ENCODE measurements around the gene ZNF385A. TPM values are rescaled to one million over a fixed set of nuclear protein-coding genes. Genes with fewer than 3 reads are reported as not detected.

ZNF385A gene
- total and polyA plus RNA-seq, 2 of the 8 experiments (the other 6 are each of a cell fraction or from before 2014, with no cell fraction given): 5.2 to 14.3 TPM

- no peak overlapping the region for H4K5ac ChIP-seq (ENCODE audit: insufficient read length, low read depth, low read length)
- no peak overlapping the region for H3K23ac ChIP-seq (ENCODE audit: insufficient read length)
- H3K23me2 ChIP-seq (ENCODE audit: low read depth, low read length): no peaks in the 10 kb centered on the region; the same call in 1 of the 2 replicates
- ChIA-PET CTCF (ENCODE audit: partially characterized antibody) (interaction anchor here (0.8 to 18.3 kb wide), 7 partner anchors 12 to 111 kb away, joined by 3 to 348 read pairs (median 37); partner anchors contain the start of gene COPZ1), POLR2A (ENCODE audit: partially characterized antibody) (interaction anchor here (6.9 to 12.8 kb wide), 3 partner anchors 13 to 59 kb away, joined by 49 to 109 read pairs (median 74); partner anchors contain the start of genes CBX5 and HNRNPA1)
- no peak overlapping the region for H2BK20ac ChIP-seq (ENCODE audit: low read length)
- no peak overlapping the region for H2BK5ac ChIP-seq (ENCODE audit: low read depth, low read length)
- H3K9ac ChIP-seq (replicated peaks in 1 of 4; ENCODE audit: extremely low read depth in 1 of 4, low read depth in 3 of 4, low read length in 3 of 4): no peak overlapping the region
- FAIRE-seq (no peak), DNase-seq (ENCODE audit: low read depth in 1 of 2, low spot score in 2 of 2) (no peak)
- no peak overlapping the region for H3K18ac ChIP-seq (ENCODE audit: extremely low read depth, low read length)
- H3K9me3 ChIP-seq (ENCODE audit: insufficient read depth in 2 of 2, low read depth in 1 of 2, low read length in 1 of 2): no peaks in the 10 kb centered on the region
- 95% methylated on average over 4 of the region's 4 CpGs; no CpG with 5 or more reads in 1 of the 2 experiments for WGBS, 2 experiments (ENCODE audit: extremely low coverage in 1 of 2, insufficient coverage in 1 of 2, insufficient read length in 1 of 2, insufficient replicate concordance in 2 of 2, low coverage in 1 of 2, low lambda C conversion rate in 2 of 2, missing lambda C conversion rate in 1 of 2)
- H2AFZ ChIP-seq (ENCODE audit: low read length): no peak overlapping the region
- no peak overlapping the region for H2AK5ac ChIP-seq (ENCODE audit: low read depth, low read length)
- no peak overlapping the region for H3K4me3 ChIP-seq (ENCODE audit: extremely low read depth in 1 of 4, insufficient read depth in 2 of 4, low read depth in 3 of 4, low read length in 4 of 4)
- H4K91ac ChIP-seq (replicated peaks; ENCODE audit: insufficient read length, low read length): no peak overlapping the region
- no peak overlapping the region for H3K4ac ChIP-seq (replicated peaks; ENCODE audit: insufficient read length, low read depth, low read length)
- no peak overlapping the region for H2BK15ac ChIP-seq (ENCODE audit: low read length)
- H3K36me3 ChIP-seq (ENCODE audit: control insufficient read depth in 2 of 4, insufficient read depth in 4 of 4, low read length in 3 of 4): peaks cover 4 to 22% (median 15%) of the 10 kb centered on the region in 4 experiments; a peak in 6 of 8 replicates
- no peak overlapping the region for H3K4me2 ChIP-seq (ENCODE audit: insufficient read depth in 1 of 2, low read depth in 2 of 2, low read length in 2 of 2)
- H4K8ac ChIP-seq (ENCODE audit: extremely low read depth, insufficient read depth, low read length): no peak overlapping the region
- H3K79me2 ChIP-seq (ENCODE audit: control insufficient read depth in 1 of 2, insufficient read depth in 2 of 2, low read length in 2 of 2): no peaks in the 10 kb centered on the region; a peak in 1 of 4 replicates
- H2BK120ac ChIP-seq (replicated peaks; ENCODE audit: low read depth, low read length): no peak overlapping the region
- no peak overlapping the region for H3K14ac ChIP-seq (ENCODE audit: insufficient read length)
- H3K27ac ChIP-seq (ENCODE audit: low read depth, low read length): no peak overlapping the region
- peaks cover 3% of the 10 kb centered on the region; the same call in 1 of the 2 replicates for H3K79me1 ChIP-seq (ENCODE audit: low read depth, low read length)
- H3K56ac ChIP-seq (replicated peaks; ENCODE audit: insufficient read length, low read depth, low read length): no peak overlapping the region
- H3K27me3 ChIP-seq (replicated peaks in 1 of 4; ENCODE audit: control insufficient read depth in 3 of 4, extremely low read depth in 1 of 4, insufficient read depth in 3 of 4, low read length in 3 of 4): no peaks in the 10 kb centered on the region
- H3K4me1 ChIP-seq (replicated peaks in 1 of 4; ENCODE audit: control insufficient read depth in 3 of 4, insufficient read depth in 4 of 4, low read length in 3 of 4): no peaks in the 10 kb centered on the region
- peaks cover 2 to 5% of the 10 kb centered on the region in 2 experiments for H4K20me1 ChIP-seq (replicated peaks in 1 of 2; ENCODE audit: control insufficient read depth in 1 of 2, insufficient read depth in 2 of 2, low read length in 2 of 2)
- no peak overlapping the region for H2BK12ac ChIP-seq (ENCODE audit: low read depth, low read length)
- no peak for TF ChIP-seq USF2 (IDR thresholded peaks at IDR 0.05; ENCODE audit: low read length)
- no peak for TF ChIP-seq PHF8 (conservative IDR thresholded peaks at IDR 0.05; ENCODE audit: low read depth, low read length)
- TF ChIP-seq ATF3 (IDR thresholded peaks at IDR 0.05; ENCODE audit: insufficient read depth, low read depth, low read length): no peak
- TF ChIP-seq CTCF (IDR thresholded peaks at IDR 0.05; ENCODE audit: control extremely low read depth in 1 of 3, insufficient read depth in 1 of 3, low read depth in 1 of 3, low read length in 3 of 3): no peak
- TF ChIP-seq BACH1 (IDR thresholded peaks at IDR 0.05; ENCODE audit: low read length): no peak
- TF ChIP-seq EP300 (IDR thresholded peaks at IDR 0.05; ENCODE audit: borderline replicate concordance in 1 of 2, low read depth in 2 of 2, low read length in 2 of 2): no peak
- TF ChIP-seq CREB1 (IDR thresholded peaks at IDR 0.05): no peak
- TF ChIP-seq MAX (IDR thresholded peaks at IDR 0.05): no peak
Observed at GRCh38 chr12:54338698-54339296, 45.7 kb downstream of the ZNF385A start.
